Measurements from ENCODE around the gene PMM2.

DNA sequence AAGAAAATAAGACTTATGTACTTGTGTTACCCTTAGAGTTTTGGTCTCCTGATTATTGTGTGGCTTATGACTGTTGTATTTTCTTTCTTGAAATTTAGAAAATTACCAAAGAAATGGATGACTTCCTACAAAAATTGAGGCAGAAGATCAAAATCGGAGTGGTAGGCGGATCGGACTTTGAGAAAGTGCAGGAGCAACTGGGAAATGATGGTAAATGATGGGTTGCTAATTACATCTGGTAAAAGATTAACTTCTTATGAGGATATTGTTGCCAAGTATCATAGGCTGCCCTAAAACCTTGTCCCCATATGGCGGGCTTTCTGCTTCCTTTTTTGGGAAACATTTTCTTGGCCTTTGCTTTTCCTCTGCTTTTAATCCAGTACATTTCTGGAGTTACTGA is 4.1 kb downstream of the PMM2 start:
- TF ChIP-seq, protein P1, sequence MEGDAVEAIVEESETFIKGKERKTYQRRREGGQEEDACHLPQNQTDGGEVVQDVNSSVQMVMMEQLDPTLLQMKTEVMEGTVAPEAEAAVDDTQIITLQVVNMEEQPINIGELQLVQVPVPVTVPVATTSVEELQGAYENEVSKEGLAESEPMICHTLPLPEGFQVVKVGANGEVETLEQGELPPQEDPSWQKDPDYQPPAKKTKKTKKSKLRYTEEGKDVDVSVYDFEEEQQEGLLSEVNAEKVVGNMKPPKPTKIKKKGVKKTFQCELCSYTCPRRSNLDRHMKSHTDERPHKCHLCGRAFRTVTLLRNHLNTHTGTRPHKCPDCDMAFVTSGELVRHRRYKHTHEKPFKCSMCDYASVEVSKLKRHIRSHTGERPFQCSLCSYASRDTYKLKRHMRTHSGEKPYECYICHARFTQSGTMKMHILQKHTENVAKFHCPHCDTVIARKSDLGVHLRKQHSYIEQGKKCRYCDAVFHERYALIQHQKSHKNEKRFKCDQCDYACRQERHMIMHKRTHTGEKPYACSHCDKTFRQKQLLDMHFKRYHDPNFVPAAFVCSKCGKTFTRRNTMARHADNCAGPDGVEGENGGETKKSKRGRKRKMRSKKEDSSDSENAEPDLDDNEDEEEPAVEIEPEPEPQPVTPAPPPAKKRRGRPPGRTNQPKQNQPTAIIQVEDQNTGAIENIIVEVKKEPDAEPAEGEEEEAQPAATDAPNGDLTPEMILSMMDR (optimal IDR thresholded peaks at IDR 0.05 in 1 of 3, IDR thresholded peaks at IDR 0.05 in 1 of 3, conservative IDR thresholded peaks at IDR 0.05 in 1 of 3; ENCODE audit: extremely low read depth in 1 of 3, insufficient read depth in 2 of 3, low read length in 3 of 3), result no peak
- TF ChIP-seq EZH2 (IDR thresholded peaks at IDR 0.05; ENCODE audit: low read length), result no peak

Measured in keratinocyte (primary cell).